Embryonic facial prominence (tissue), 1 donor: Measurements from ENCODE around the gene RSF1.

Experiments used
- DNase-seq: peaks from one replicate; pipeline ENCODE4 v3.0.0-alpha.2; 2016; ENCODE audit errors: extremely low spot score

The RSF1 gene

GRCh38 chr11:77813256-77813655 is 7.3 kb downstream of the RSF1 start:
- DNase-seq = no peak

DNA sequence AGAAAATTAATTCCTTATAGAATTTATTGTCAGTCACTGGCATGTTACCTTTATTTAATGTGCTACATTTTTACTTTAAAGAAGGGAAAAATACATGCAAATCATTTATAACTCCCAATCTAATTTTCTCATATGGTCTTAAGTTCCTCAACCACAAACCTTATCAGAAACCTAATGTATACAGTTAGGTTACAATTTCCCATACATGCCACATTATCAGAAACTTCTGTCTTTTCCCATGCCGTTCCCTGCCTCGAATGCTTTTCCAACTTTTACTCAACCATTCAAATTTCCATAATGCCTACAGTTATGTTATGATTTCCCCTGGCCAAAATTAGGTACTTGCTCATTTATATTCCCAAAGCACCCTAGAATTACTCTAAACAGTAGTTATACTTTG is 13.5 kb downstream of the RSF1 start:
- no peak for DNase-seq

DNA sequence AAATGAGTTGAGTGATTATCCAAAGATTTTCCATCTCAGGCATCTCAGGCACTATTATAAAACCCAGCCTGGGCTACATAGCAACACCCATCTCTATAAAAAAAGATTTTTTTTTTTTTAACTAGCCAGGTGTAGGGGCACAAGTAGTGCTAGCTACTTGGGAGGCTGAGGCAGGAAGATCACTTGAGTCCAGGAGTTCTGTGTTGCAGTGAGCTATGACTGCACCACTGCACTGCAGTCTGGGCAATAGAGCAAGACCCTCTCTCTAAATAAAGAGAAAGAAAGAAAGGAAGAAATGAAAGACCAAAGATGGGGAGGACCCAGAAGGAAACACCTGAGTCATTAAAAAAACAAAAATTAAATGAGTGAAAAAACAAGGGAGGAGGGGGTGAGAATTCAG is 14.1 kb downstream of the RSF1 start:
- DNase-seq = no peak

DNA sequence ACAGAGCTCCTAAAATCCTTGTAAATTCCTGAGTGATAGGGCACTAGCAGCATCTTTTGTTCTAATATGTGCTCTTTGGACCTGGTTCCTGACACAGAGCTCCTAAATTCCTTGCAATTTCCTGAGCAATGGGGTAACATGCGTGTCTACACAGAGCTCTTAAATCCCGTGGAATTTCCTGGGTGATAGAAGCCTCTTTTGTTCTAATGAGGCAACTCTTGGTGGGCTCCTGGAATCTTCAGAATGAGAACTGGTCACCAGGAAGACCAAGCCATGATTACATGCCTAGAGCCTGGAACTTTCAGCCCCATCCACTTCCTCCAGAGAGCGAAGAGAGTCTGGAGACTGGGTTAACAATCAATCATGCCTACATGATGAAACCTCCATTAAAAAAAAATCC is 19.0 kb downstream of the RSF1 start:
- no peak for DNase-seq

GRCh38 chr11:77800449-77800848 is 20.1 kb downstream of the RSF1 start:
- no peak for DNase-seq

GRCh38 chr11:77799338-77799737 is 21.2 kb downstream of the RSF1 start:
- DNase-seq = no peak

- DNase-seq = no peak
These were observed 26.6 kb downstream of the RSF1 start for GRCh38 chr11:77793972-77794371.

DNA sequence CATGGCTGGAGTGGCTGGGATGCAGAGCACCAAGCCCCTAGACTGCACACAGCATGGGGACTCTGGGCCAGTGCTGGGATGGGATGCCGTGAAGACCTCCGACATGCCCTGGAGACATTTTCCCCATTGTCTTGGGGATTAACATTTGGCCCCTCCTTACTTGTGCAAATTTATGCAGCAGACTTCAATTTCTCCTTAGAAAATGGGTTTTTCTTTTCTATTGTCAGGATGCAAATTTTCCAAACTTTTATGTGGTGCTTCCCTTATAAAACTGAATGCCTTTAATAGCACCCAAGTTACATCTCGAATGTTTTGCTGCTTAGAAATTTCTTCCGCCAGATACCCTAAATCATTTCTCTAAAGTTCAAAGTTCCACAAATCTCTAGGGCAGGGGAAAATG is 29.2 kb downstream of the RSF1 start:
- no peak for DNase-seq

- no peak for DNase-seq
These were observed 30.6 kb downstream of the RSF1 start for GRCh38 chr11:77789731-77790476.

GRCh38 chr11:77789061-77789730 is 31.3 kb downstream of the RSF1 start:
- no peak for DNase-seq

- DNase-seq = no peak
These were observed 36.0 kb downstream of the RSF1 start for GRCh38 chr11:77784572-77784971.

- DNase-seq = no peak
These were observed 37.5 kb downstream of the RSF1 start for GRCh38 chr11:77783025-77783424.

DNA sequence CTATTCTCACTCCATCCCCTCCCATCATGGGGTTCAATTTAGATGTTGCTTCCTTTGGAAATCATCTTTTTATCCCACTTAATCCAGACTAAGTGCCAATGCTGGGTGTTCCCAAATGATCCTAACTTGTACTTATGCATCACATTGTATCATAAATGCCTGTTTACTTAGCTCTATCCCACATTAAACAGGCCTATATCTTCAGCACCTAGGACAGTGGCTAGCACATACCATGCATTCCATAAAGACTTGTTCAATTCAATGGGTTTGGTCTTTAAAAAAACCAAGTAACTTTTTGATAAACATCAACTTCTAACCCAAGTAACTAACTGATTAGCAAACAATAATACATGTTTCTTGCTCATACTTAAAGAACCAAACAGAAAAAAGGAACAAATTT is 40.6 kb downstream of the RSF1 start:
- no peak for DNase-seq

- DNase-seq = no peak
These were observed 42.0 kb downstream of the RSF1 start for GRCh38 chr11:77778549-77778948.

GRCh38 chr11:77778118-77778517 is 42.4 kb downstream of the RSF1 start:
- no peak for DNase-seq

- no peak for DNase-seq
These were observed 44.1 kb downstream of the RSF1 start for GRCh38 chr11:77776455-77776854.

DNA sequence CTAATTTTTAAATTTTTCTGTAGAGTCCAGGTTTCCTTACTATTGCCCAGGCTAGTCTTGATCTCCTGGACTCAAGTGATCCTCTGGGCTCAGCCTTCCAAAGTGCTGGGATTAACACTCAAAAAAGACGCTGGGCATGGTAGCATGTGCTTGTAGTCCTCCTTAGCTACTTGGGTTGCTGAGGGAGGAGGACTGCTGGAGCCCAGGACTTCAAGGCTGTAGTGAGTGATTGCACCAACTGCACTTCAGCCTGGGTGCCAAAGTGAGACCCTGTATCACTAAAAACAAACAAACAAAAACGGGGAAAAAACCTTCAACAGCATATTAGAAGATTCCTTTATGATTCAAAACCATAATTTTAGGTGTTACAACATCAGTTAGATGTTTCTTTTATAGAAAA is 44.6 kb downstream of the RSF1 start:
- no peak for DNase-seq

- no peak for DNase-seq
These were observed 49.4 kb downstream of the RSF1 start for GRCh38 chr11:77771135-77771534.

DNA sequence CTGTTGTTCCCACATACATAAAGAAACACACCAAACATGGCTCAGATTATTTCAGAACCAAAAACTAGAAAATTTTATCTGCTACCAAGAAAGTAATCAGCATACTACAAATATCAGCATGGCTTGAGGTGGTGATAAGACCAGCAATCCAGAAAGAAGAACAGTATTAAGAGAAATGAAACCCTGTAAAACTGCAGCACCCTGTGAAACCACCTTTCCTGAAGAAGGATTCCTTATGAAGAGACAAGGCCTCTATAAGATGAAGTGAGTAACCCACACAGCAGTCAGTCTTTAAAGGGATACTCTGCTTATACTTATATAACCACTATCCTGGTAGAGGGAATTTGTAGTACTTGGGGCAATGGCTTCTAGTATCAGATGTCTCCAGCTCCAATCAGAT is 49.9 kb downstream of the RSF1 start:
- DNase-seq = no peak

- DNase-seq = no peak
These were observed 58.1 kb downstream of the RSF1 start for GRCh38 chr11:77762426-77762825.

GRCh38 chr11:77761491-77761890 is 59.0 kb downstream of the RSF1 start:
- no peak for DNase-seq

DNA sequence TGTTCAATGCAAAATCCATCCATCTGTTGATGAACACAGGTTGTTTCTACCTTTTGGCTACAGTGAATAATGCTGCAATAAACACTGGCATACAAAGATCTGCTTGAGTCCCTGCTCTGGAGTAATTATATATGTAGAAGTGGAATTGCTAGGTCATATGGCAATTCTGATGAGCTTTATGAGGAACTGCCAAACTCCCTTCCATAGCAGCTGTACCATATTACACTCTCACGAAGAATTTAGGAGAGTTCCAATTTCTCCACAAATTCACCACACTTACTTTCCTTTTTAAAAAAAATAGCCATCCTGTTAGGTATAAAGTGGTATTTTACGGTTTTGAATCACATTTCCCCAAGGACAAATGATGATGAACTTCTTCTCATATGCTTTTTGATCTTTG is 62.2 kb downstream of the RSF1 start:
- no peak for DNase-seq

GRCh38 chr11:77753230-77753629 is 67.3 kb downstream of the RSF1 start:
- DNase-seq = no peak

GRCh38 chr11:77752516-77752915 is 68.0 kb downstream of the RSF1 start:
- no peak for DNase-seq
